Measurements from ENCODE around the gene TEAD3.

The TEAD3 gene

GRCh38 chr6:35487658-35488516 lies 9.0 kb downstream of the TEAD3 start:
- Histone ChIP-seq H3K79me2 (ENCODE audit: insufficient read depth, low read length) (no peaks in the 10 kb centered on the region), H2AFZ (ENCODE audit: low read depth, low read length) (no peak overlapping the region), H3K4me2 (ENCODE audit: insufficient read depth, low read length) (no peak overlapping the region), H3K27me3 (ENCODE audit: insufficient read depth, low read length, poor library complexity) (no peaks in the 10 kb centered on the region), H3K9ac (ENCODE audit: low read depth, low read length) (no peak overlapping the region), H3K9me3 (ENCODE audit: insufficient read depth, low read length, severe bottlenecking) (no peaks in the 10 kb centered on the region), H4K20me1 (ENCODE audit: insufficient read depth, low read length) (no peaks in the 10 kb centered on the region), H3K36me3 (ENCODE audit: insufficient read depth, low read length) (no peaks in the 10 kb centered on the region), H3K4me3 (ENCODE audit: low read depth in 1 of 2, low read length in 2 of 2) (no peak overlapping the region), H3K27ac (ENCODE audit: low read length) (no peak overlapping the region), H3K4me1 (ENCODE audit: insufficient read depth, low read length) (no peaks in the 10 kb centered on the region)
- DNase-seq (no peak), ATAC-seq (ENCODE audit: insufficient read depth, low read depth) (peak; percentile 33; the same call in 1 of the 3 replicates)
- TF ChIP-seq EZH2 (IDR thresholded peaks at IDR 0.05; ENCODE audit: borderline replicate concordance, low read depth, low read length, severe bottlenecking): no peak
- no peak for TF ChIP-seq CTCF (IDR thresholded peaks at IDR 0.05; ENCODE audit: borderline replicate concordance, extremely low read depth, low read length, poor library complexity, severe bottlenecking)

- Histone ChIP-seq H3K36me3 (ENCODE audit: insufficient read depth, low read length) (no peaks in the 10 kb centered on the region), H3K9me3 (ENCODE audit: insufficient read depth, low read length, severe bottlenecking) (no peaks in the 10 kb centered on the region), H3K27me3 (ENCODE audit: insufficient read depth, low read length, poor library complexity) (no peaks in the 10 kb centered on the region), H3K4me1 (ENCODE audit: insufficient read depth, low read length) (no peaks in the 10 kb centered on the region), H2AFZ (ENCODE audit: low read depth, low read length) (no peak overlapping the region), H4K20me1 (ENCODE audit: insufficient read depth, low read length) (no peaks in the 10 kb centered on the region), H3K4me2 (ENCODE audit: insufficient read depth, low read length) (no peak overlapping the region), H3K4me3 (ENCODE audit: low read depth in 1 of 2, low read length in 2 of 2) (no peak overlapping the region), H3K9ac (ENCODE audit: low read depth, low read length) (no peak overlapping the region), H3K79me2 (ENCODE audit: insufficient read depth, low read length) (no peaks in the 10 kb centered on the region), H3K27ac (ENCODE audit: low read length) (no peak overlapping the region)
- TF ChIP-seq EZH2 (IDR thresholded peaks at IDR 0.05; ENCODE audit: borderline replicate concordance, low read depth, low read length, severe bottlenecking) (no peak), CTCF (IDR thresholded peaks at IDR 0.05; ENCODE audit: borderline replicate concordance, extremely low read depth, low read length, poor library complexity, severe bottlenecking) (no peak)
- no peak for DNase-seq
- no peak for ATAC-seq (ENCODE audit: insufficient read depth, low read depth)
Observed at GRCh38 chr6:35486005-35486925, 10.6 kb downstream of the TEAD3 start.

GRCh38 chr6:35485402-35485877 lies 11.4 kb downstream of the TEAD3 start:
- no peak for ATAC-seq (ENCODE audit: insufficient read depth, low read depth)
- H3K4me1 ChIP-seq (ENCODE audit: insufficient read depth, low read length): no peaks in the 10 kb centered on the region
- H3K27ac ChIP-seq (ENCODE audit: low read length): no peak overlapping the region

More at GRCh38 chr6:35485402-35485877, 11.4 kb downstream of the TEAD3 start:
- H3K79me2 ChIP-seq (ENCODE audit: insufficient read depth, low read length): no peaks in the 10 kb centered on the region
- TF ChIP-seq EZH2 (IDR thresholded peaks at IDR 0.05; ENCODE audit: borderline replicate concordance, low read depth, low read length, severe bottlenecking) (no peak), CTCF (IDR thresholded peaks at IDR 0.05; ENCODE audit: borderline replicate concordance, extremely low read depth, low read length, poor library complexity, severe bottlenecking) (no peak)
- no peak overlapping the region for H3K4me3 ChIP-seq (ENCODE audit: low read depth in 1 of 2, low read length in 2 of 2)
- no peaks in the 10 kb centered on the region for H4K20me1 ChIP-seq (ENCODE audit: insufficient read depth, low read length)
- no peaks in the 10 kb centered on the region for H3K9me3 ChIP-seq (ENCODE audit: insufficient read depth, low read length, severe bottlenecking)
- no peaks in the 10 kb centered on the region for H3K36me3 ChIP-seq (ENCODE audit: insufficient read depth, low read length)
- peaks cover 3% of the 10 kb centered on the region for H3K27me3 ChIP-seq (ENCODE audit: insufficient read depth, low read length, poor library complexity)
- no peak overlapping the region for H2AFZ ChIP-seq (ENCODE audit: low read depth, low read length)
- H3K4me2 ChIP-seq (ENCODE audit: insufficient read depth, low read length): no peak overlapping the region
- no peak for DNase-seq
- H3K9ac ChIP-seq (ENCODE audit: low read depth, low read length): no peak overlapping the region

Data from DND-41 (cell line).